Activated T-cell treated with anti-CD3 and anti-CD28 coated beads, Interleukin-2, amount 50 U/mL, for 4 hours (primary cell): Measurements from ENCODE around the gene SLC24A4. TPM values are rescaled to one million over a fixed set of nuclear protein-coding genes. Genes with fewer than 3 reads are reported as not detected.
"Not testable (repeated sequence)": the region's sequence is repeated elsewhere in the genome, so short reads cannot be mapped to it uniquely, and the experiment has no call there.

Source experiments
- ATAC-seq, 2 donors: fragments of 200-7000 bp; cut with Tn5 transposase; one replicate each; pipeline ENCODE4 v1.10.0; 2021
- DNase-seq: peaks from one replicate; pipeline ENCODE4 v3.0.0-alpha.2; 2020
- H3K27me3 Mint-ChIP-seq: one replicate; pipeline ENCODE4 v1.8.0; 2021; ENCODE audit warnings: low read depth, mixed read lengths
- H3K36me3 Mint-ChIP-seq: one replicate; pipeline ENCODE4 v1.8.0; 2022; ENCODE audit warnings: mixed read lengths; ENCODE audit not compliant: insufficient read depth
- H3K4me1 Mint-ChIP-seq: one replicate; pipeline ENCODE4 v1.8.0; 2021; ENCODE audit warnings: low read depth, mixed read lengths
- H3K4me3 Mint-ChIP-seq: one replicate; pipeline ENCODE4 v1.8.0; 2021; ENCODE audit warnings: mild to moderate bottlenecking, moderate library complexity, mixed read lengths
- H3K9me3 Mint-ChIP-seq: one replicate; pipeline ENCODE4 v1.8.0; 2021; ENCODE audit warnings: mixed read lengths
- total RNA-seq, 3 donors: library from RNA; stranded (reverse); gene quantifications; one replicate each; pipeline ENCODE4 v1.2.1, GENCODE V29; 2021

SLC24A4 gene
- total RNA-seq, 3 donors from 2014 or later, result 0.03 TPM; not detected in 2

GRCh38 chr14:92524602-92525185 lies 201.7 kb downstream of the SLC24A4 start:
- Mint-ChIP-seq H3K36me3 (peaks cover 2% of the 10 kb centered on the region), H3K9me3 (no peaks in the 10 kb centered on the region), H3K4me1 (peaks cover 20% of the 10 kb centered on the region), H3K27me3 (no peaks in the 10 kb centered on the region), H3K4me3 (no peak overlapping the region)
- ATAC-seq (no peak), DNase-seq (no peak)

DNA sequence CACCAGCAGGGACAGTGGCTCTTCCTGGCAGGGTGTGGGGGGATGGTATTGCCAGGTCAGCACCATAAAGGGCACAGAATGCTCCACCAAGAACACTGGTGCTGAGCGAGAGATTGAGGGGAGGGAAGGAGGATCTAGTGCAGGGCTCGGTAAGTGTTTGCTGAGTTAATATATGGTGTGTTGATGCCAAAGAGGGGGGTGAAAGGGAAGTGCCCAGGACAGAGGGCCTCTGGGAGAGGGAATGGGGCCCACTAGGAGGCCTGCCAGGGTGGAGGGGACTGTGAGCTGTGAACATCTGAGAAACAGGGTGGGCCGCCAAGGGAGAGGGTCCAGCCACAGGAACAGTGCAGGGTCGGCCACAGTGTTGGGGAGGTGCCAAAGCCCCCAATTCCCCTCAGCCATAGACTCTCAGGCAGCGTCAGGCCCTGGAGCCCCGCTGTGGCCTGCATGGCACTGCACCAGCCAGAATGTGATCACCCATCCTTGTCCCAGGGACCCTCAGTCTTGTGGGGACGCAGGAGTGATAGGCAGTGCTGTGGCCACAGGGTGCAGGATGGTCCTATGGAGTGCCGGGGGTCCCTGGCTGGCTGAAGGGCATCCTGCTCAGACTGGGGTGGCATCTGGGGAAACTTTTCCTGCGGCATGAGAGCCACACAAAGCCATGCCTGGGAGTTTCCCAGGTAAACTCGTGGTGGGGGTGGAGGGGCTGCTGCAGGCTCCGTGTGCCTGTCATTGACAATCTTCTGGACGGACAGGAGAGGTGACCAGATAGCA lies 202.5 kb downstream of the SLC24A4 start:
- DNase-seq, result no peak
- ATAC-seq, result no peak
- no peaks in the 10 kb centered on the region for H3K9me3 Mint-ChIP-seq
- peaks cover 22% of the 10 kb centered on the region for H3K4me1 Mint-ChIP-seq
- no peaks in the 10 kb centered on the region for H3K27me3 Mint-ChIP-seq
- H3K36me3 Mint-ChIP-seq, result peaks cover 2% of the 10 kb centered on the region
- no peak overlapping the region for H3K4me3 Mint-ChIP-seq

GRCh38 chr14:92527721-92528120 lies 204.8 kb downstream of the SLC24A4 start:
- ATAC-seq (peak in 1 of 2 donors; percentile 14), DNase-seq (no peak)
- H3K36me3 Mint-ChIP-seq, result no peaks in the 10 kb centered on the region
- H3K4me3 Mint-ChIP-seq, result no peak overlapping the region
- no peaks in the 10 kb centered on the region for H3K9me3 Mint-ChIP-seq
- no peaks in the 10 kb centered on the region for H3K27me3 Mint-ChIP-seq
- H3K4me1 Mint-ChIP-seq, result peaks cover 37% of the 10 kb centered on the region

GRCh38 chr14:92528486-92529100 lies 205.6 kb downstream of the SLC24A4 start:
- DNase-seq, result no peak
- Mint-ChIP-seq H3K36me3 (no peaks in the 10 kb centered on the region), H3K4me3 (no peak overlapping the region), H3K9me3 (no peaks in the 10 kb centered on the region), H3K4me1 (peaks cover 42% of the 10 kb centered on the region), H3K27me3 (no peaks in the 10 kb centered on the region)
- no peak for ATAC-seq

- H3K27me3 Mint-ChIP-seq, result no peaks in the 10 kb centered on the region
- no peaks in the 10 kb centered on the region for H3K36me3 Mint-ChIP-seq
- no peaks in the 10 kb centered on the region for H3K9me3 Mint-ChIP-seq
- H3K4me3 Mint-ChIP-seq, result peak overlapping the region; percentile 22
- DNase-seq, result no peak
- ATAC-seq, result peak; percentile 35 to 44
- peaks cover 47% of the 10 kb centered on the region for H3K4me1 Mint-ChIP-seq
Observed at GRCh38 chr14:92529903-92530302, 206.9 kb downstream of the SLC24A4 start.

DNA sequence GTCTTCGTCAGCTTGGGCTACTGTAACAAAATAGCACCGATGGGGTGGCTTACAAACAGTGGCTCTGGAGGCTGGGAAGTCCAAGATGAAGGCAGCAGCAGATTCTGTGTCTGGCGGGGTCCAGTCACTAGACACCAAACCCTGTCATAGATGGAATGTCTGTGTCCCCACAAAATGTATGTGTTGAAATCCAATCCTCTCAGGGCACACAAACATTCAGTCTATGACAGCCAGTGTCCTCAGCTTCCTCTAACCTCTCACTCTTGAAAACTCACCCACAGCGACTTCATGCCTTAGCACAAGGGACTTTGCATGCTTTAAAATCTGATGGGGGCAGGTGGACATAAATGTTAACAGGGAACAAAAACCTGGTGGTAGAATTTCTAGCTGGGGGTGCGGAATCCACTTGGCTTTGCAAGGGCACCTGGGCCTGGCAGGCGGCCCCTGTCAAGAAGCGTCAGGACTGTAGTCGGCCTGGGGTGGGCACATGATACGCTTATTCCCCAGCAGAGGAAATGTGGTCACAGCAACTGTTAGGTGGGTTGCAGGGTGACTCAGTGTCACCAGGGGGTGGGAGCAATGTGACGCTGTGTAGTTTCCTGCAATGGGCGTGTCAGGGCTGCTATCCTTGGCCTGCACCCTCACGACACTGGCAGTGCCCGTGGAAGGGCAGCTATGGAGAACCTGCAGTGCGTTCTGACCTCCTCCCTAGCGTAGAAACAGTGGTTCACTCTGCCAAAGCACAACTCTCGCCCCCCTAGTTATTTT lies 208.3 kb downstream of the SLC24A4 start:
- Mint-ChIP-seq H3K27me3 (no peaks in the 10 kb centered on the region), H3K36me3 (no peaks in the 10 kb centered on the region), H3K9me3 (no peaks in the 10 kb centered on the region), H3K4me3 (peak overlapping the region; percentile 44), H3K4me1 (peaks cover 60% of the 10 kb centered on the region)
- DNase-seq (peak; percentile 70), ATAC-seq (peak; percentile 83 to 90)

DNA sequence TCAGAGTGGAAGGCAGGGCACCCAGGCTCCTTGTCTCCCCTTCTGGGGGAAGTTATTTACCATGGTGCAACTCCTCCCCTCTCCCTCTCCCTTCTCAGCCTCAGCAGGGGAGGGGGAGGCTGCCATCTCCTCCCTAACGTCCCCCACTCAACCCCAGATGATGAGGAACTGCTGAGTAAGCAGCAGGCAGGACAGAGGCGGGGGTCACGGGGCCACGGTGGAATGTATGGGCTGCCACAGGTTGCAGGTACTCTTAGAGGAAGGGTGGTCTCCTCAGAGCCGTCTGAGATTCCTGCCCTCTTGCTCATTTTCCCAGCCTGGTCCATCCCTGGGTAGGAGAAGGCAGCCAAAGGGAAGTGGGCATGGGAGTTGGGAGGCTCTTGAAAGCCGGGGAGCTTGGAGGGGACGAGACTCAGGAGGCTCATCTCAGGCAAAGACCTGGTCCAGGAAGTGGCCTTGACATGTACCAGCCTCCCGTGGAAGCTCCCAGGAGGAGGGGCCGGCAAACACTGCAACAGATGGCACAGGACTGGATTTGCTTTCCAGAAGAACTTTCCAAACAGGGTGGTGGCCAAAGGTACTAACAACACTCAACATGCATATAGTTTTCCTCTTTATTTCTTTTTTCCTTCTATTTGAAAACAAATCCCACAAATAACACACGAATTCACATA lies 209.7 kb downstream of the SLC24A4 start:
- Mint-ChIP-seq H3K4me1 (peaks cover 64% of the 10 kb centered on the region), H3K4me3 (no peak overlapping the region), H3K27me3 (no peaks in the 10 kb centered on the region), H3K9me3 (no peaks in the 10 kb centered on the region), H3K36me3 (no peaks in the 10 kb centered on the region)
- ATAC-seq (no peak), DNase-seq (no peak)

- H3K9me3 Mint-ChIP-seq, result no peaks in the 10 kb centered on the region
- H3K4me1 Mint-ChIP-seq, result peaks cover 68% of the 10 kb centered on the region
- H3K36me3 Mint-ChIP-seq, result no peaks in the 10 kb centered on the region
- DNase-seq (peak; percentile 30), ATAC-seq (peak; percentile 16 to 31)
- no peaks in the 10 kb centered on the region for H3K27me3 Mint-ChIP-seq
- peak overlapping the region; percentile 73 for H3K4me3 Mint-ChIP-seq
Observed at GRCh38 chr14:92534932-92535643, 212.1 kb downstream of the SLC24A4 start.

GRCh38 chr14:92536231-92536630 lies 213.3 kb downstream of the SLC24A4 start:
- H3K4me1 Mint-ChIP-seq, result peaks cover 67% of the 10 kb centered on the region
- not testable (repeated sequence) for H3K9me3 Mint-ChIP-seq

DNA sequence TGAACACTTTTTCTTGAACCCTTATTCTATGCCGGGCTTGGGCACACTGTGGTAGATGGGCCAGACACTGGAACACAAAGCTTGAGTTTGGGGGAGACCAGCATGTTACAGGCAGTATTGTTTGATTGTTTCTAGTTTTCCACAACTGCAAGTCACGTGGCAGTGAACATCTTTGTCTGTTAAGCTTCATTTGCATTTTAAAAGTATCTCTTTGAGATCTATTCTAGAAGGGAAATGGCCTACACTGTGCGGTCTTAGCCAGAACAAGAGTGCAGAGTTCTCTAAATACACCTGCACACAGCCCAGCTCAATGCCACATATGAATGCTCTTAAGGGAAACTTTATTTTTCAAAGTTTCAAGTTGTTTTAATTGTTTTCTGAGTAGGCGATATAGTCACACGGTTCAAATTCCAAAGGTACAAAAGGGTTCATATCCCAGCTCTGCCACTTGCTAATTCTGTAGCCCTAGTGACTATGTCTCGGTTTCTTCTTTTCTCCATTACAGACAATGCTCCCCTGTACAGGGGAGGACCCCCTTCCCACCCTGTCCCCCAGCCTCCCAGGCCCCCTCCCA lies 215.5 kb downstream of the SLC24A4 start:
- Mint-ChIP-seq H3K4me3 (no peak overlapping the region), H3K27me3 (no peaks in the 10 kb centered on the region), H3K9me3 (no peaks in the 10 kb centered on the region), H3K4me1 (peaks cover 52% of the 10 kb centered on the region), H3K36me3 (no peaks in the 10 kb centered on the region)
- DNase-seq (no peak), ATAC-seq (no peak)

More at GRCh38 chr14:92536231-92536630, 213.3 kb downstream of the SLC24A4 start:
- DNase-seq, ATAC-seq, H3K36me3 Mint-ChIP-seq, H3K4me3 Mint-ChIP-seq, H3K27me3 Mint-ChIP-seq: not testable (repeated sequence)

DNA sequence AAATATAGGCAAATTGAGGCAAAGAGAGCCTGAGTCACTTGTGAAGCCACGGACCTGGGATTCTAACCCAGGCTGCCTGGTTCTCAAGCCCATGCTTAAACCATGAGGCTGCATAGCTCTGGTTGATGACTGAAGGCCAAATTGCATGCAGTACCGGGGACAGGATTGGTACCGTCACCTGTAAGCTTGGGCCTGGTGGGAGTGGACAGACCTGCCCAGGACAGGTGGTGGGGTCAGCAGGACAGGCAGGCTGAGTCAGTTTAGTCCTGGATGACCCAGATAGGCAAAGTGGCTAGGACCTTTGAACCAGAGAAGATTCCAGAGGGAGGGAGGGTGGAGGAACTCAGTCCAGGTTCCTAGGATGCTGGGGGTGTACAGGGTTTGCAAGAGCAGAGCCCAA lies 216.5 kb downstream of the SLC24A4 start:
- Mint-ChIP-seq H3K4me1 (peaks cover 51% of the 10 kb centered on the region), H3K4me3 (no peak overlapping the region), H3K27me3 (no peaks in the 10 kb centered on the region), H3K9me3 (no peaks in the 10 kb centered on the region), H3K36me3 (no peaks in the 10 kb centered on the region)
- ATAC-seq (no peak), DNase-seq (no peak)

GRCh38 chr14:92539875-92540274 lies 216.9 kb downstream of the SLC24A4 start:
- no peaks in the 10 kb centered on the region for H3K9me3 Mint-ChIP-seq
- H3K36me3 Mint-ChIP-seq, result no peaks in the 10 kb centered on the region
- ATAC-seq, result peak in 1 of 2 donors; percentile 28
- H3K27me3 Mint-ChIP-seq, result no peaks in the 10 kb centered on the region
- H3K4me3 Mint-ChIP-seq, result no peak overlapping the region
- H3K4me1 Mint-ChIP-seq, result peaks cover 46% of the 10 kb centered on the region
- DNase-seq, result no peak

GRCh38 chr14:92540472-92541048 lies 217.6 kb downstream of the SLC24A4 start:
- DNase-seq (no peak), ATAC-seq (peak in 1 of 2 donors; percentile 9)
- Mint-ChIP-seq H3K9me3 (no peaks in the 10 kb centered on the region), H3K4me1 (peaks cover 39% of the 10 kb centered on the region), H3K4me3 (no peak overlapping the region), H3K36me3 (no peaks in the 10 kb centered on the region), H3K27me3 (no peaks in the 10 kb centered on the region)
